GM19468 (cell line): Measurements from ENCODE around the gene ELMO1.

Source experiments
- ATAC-seq: cut with Tn5 transposase; IDR thresholded peaks from one replicate; pipeline ENCODE4 v1.9.1; 2021; ENCODE audit warnings: mild to moderate bottlenecking, moderate library complexity, moderate number of reproducible peaks; ENCODE audit not compliant: unreplicated experiment; ENCODE audit errors: extremely low read depth

Gene ELMO1

DNA sequence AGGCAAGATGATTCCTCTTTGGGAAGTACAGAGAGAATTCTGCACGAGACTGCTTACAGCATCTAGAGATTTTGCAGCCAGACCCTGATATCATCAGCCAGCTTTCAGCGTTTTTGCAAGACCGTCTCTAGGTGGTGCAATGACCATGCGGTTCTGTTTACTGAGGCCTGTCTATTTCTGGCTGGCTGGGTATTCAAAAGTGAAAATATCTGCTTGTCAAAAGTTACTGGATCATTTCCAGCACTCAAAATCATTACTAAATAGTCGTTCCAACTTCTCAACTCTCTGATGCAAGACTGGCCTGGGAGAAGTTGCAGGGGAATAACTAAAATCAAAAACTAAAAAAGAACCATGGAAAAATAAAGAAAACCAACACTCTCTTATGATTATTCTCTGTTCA, 240.1 kb downstream of the ELMO1 start:
- ATAC-seq = peak; percentile 72

DNA sequence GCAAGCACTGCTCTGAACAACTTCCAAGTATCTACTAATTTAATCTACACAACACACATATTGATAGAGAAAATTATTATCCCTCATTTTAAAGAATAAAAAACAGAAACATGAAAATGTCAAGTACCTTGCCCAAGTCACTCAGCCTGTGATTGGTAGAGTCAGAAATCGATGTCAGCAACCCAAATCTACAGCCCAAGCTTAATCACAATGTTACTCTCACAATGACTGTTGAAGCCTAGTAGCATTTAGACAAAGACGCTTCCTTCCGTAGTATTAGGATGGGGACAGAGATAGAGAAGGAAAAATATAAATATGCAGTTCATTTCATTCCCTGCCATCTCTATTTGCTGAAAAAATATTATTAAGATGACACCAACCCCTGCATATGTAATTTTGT, 242.5 kb downstream of the ELMO1 start:
- ATAC-seq = no peak

DNA sequence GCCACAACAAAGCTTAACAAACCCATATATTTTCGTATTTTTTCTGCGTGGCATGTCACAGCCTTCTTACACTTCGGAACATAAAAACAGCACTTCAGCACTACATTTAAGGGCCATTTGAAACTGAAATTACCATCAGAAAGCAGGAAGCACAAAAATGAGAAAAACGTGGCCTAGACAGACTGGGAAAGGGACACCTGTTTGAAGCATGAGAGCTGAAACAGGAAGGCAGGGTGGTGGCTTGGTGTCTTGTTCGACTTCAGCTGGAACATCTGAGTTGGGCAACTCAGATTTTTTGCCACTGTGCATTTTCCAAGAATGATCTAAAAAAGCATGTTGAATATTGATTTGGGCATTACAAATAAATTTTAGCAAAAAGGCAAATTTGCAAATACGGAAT, 243.2 kb downstream of the ELMO1 start:
- ATAC-seq = no peak

DNA sequence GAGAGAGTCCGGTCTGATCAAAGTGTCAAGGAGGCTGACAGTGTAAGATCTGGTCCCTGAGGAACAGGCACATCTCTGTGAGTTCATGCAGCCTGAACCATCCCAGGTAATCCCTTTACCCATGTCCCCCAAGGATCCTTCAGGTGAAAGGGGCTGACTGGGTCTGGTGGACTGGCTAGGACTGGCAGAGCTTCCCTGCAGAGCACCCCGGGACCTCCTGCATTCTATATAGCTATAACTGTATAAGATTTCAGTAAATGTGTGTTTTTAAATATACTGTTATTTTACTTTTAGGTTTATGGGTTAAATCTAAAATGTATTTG, 246.8 kb downstream of the ELMO1 start:
- no peak for ATAC-seq

DNA sequence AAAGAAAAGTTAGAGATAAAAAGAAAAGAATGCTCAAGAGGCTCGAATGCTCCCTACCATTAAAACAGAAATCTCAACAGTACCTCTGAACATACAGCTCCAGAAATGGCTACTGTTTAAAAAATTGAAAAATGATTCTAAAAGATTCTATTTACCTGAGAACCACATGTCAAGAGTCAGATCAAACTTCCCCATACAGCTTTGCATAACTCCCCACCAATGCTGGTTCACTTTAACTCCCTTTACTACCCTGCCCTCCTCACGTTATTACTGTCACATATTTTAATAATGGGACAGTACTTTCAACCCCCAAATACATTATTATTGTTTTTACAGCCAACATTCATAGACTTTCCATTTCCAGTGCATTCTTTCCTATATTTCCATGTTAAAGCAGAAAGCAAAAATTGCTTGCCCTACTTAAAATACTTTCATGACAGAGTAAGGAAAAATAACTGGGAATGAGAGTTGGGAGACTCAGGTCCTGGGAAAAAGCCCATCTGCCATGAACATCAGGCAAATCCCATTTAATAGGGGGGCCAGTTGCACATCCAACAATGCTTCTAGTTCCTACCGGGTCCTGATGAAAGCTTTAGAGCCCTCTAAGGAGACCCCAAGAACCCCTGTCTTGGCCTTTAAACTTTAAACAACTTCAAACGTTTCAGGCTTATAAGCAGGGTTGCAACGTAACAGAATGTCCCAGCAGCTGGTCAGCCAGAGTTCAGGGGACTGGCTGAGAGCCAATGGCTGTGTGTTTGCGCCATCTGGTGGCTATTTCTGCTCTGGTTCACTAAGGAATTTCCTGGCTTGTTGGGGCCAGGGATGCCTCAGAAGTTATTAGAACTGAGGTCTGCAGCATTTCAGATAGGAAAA, 247.4 kb downstream of the ELMO1 start:
- no peak for ATAC-seq

DNA sequence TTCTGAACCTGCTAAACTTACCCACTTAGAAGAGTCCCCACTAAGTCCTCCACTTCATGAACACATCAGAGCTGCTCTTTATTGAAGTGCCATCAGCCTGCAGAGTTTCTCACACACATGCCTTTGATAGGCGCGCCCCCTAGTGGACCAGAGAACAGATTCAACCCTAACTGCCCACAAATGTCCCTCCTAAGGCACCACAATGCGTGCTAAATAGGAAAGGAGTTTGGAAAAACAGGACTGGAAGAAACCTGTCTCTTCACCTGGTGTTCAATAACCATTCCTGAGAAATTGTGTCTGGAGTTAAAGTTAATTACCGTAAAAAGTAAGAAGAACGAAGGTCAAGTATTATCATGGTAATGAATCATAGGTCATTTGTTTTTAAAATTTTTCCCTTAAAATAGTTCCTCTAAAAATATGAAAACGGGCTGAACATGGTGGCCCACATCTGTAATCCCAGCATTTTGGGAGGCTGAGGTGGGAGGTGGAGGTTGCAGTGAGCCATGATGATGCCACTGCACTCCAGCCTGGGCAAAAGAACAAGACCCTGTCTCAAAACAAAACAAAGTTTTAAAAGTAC, 249.7 kb downstream of the ELMO1 start:
- no peak for ATAC-seq

DNA sequence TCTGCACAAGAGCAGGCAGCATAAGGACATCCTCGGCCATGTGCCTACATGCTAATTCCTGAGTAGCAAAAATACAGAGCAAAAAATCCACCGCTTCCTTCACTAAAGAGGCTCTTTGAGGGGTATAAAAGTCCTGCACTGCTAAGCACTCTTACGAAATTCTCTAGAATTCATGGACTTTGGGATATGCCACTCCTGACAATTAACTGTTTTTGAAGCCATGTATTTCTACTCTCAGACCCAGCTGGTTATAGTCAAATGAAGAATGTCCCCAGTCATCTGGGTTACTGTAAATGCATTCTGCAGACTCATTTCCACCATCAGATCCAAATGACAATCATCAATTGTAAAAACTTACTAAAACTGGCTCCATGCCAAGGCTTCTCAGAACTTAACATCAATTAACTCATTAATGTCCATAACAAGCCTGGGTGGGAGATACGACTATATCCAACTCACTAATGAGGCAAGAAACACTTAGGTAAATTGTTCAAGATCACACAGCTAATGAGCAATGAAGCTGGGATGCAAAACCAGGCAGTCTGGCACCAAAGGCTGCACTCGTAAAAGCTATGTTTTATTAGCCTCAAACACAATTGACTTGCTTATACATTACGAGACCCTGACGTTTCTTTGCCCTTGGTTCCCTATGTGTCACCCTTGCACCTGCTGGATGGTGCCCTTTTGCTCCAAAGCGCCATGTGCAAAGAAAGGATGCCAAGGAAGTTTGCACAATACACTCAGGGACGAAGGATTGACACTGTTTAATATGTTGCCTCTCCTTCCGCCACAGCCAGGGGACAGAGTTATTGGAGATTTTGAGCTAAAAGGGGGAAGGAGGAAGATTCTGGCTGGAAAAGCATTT, 250.4 kb downstream of the ELMO1 start:
- no peak for ATAC-seq

DNA sequence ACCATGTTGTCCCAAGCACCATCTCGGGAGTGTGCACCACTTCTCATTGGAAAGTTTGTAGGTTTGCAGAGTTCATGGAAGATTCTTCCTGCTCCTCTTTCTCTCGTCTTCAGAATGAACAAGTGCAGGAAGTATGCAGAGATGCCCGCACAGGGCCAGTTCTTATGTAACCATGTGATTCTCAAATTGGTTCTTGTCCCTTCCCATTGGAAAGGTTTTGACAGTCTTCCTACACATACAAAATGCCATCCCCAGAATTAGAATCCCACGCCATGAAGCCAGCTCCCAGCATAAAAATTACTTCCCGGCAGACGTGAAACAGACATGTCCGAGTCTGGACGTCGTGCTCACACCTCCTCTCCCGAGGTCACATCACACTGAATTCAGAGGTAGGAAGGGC, 251.6 kb downstream of the ELMO1 start:
- no peak for ATAC-seq

DNA sequence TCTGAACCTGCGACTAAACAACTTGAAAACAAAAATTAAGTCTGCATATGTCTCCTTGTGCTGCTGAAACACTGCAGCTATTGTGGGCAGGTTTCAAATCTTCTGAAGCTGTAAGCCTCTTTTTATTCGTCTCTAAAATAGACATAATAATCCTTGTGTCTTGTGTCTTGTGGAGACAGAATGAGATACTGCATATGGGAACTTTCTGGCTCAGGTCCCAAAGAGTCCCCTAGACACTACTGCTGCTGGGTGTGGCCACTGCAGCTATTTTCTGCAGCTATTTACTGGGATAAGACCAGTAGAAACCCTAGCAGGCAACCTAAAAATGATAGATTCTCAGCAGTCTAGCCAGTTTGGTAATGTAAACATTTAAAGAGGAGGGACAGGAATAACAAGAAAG, 252.0 kb downstream of the ELMO1 start:
- no peak for ATAC-seq

DNA sequence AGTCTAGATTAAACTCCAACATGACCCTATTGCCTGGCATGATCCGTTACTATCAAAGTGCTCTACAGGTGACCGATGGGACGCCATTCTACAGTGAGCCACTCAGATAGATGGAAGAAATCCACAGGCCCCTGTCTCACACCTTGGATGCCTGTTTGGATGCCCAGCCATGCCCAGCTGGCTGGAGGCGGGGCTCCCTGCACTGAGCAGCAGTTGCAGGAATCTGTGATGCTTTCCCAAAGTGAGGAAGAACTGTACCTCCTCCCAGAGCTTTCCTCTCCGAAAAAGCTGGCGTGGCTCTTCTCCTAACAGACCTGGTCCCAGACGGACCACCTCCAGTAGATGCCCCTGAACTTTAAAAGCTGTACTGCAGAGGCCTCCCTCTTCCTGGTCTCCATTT, 253.3 kb downstream of the ELMO1 start:
- no peak for ATAC-seq

DNA sequence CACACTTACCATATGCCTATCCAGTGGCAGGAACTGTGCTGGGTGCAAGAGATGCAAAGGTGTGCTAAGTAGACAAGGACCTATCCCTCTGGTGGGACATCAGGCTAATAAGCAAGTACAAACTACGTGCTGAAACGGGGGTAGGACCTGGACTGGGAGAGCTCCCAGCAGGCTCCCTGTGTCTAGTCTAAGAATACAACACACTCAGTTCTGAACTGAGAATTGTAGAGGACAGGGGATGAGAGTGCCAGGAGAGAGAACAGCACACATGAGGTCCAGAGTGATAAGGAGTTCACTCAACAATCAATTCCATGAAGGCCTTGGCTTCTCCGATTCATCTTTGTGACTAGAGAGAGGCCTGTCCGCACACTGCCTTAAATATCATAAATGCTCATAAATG, 253.7 kb downstream of the ELMO1 start:
- no peak for ATAC-seq

DNA sequence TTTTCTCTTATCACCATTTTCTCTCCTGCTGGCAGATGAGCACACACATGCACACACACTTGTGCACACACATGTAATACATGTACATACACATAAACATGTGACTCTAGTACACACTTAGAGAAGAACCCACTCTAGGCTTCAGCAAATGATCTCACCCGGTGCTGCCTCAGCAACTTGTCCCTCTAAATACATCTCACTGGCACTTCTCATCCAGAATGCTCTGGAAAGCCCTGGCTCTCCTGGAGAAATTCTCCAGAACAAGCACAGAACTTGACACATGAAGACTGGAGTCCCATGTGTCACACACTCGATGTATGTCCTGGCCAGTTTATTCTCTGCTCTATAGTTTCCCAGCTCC, 254.9 kb downstream of the ELMO1 start:
- ATAC-seq = no peak

DNA sequence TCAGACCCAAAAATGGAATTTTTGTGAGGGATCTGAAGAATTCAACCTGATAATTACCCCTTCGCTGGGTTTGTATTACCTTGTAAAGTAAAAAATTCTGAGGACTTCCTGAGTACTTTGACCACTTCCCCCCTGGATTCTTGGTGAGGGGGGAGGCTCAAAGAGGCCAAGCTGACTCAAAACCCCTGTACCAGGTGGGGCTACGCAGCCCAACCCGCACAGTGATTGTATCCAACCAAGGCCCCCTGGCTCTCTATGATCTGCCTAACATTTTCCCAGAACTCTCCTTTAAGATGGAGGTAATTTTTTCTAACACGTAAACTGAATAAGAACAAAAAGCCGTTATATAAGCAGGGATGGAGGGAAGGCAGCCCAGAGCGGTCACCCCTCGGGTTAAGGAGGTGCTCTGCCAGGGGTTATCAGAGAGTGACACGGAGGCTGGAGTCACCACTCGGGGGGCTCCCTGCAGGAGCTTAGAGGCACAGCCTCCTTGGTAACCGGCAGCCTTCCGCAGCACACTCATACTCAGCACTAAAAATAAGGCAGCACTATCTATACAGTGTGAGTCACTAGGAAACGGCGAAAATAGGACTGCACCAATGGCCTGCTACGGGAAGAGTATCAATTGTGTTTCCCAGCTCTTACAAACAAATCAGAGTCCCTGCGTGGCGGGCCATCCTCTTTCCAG, 255.4 kb downstream of the ELMO1 start:
- no peak for ATAC-seq

DNA sequence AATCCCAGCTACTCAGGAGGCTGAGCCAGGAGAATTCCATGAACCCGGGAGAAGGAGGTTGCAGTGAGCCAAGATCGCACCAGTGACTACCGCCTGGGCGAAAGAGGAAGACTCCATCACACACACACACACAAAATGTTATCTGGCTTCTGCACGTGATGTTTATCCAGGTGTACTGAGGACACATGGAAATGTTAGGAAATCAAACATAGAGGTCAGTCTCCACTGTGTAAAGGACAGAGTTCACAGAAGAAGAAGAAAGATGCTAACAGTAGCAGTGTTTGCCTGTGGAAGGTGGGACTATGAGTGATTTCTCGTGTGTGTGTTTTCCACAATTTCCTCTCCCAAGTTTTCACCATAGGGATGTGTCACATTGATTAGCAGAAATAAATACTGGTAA, 256.9 kb downstream of the ELMO1 start:
- no peak for ATAC-seq

DNA sequence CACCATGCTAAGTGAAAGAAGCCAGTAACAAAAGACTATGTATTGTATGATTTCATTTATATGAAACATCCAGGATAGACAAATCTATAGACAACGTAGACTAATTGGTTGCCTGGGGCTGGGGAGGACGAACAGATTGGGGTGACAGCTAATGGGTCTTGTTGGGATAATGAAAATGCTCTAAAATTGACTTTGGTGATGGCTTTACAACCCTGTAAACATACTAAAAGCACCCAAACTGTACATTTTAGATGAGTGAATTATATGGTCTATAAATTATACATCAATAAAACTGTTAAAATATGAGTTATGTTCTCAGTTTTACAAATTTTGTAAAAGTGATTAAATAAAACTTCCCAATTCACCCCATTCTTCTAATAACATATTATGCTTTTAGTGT, 261.5 kb downstream of the ELMO1 start:
- no peak for ATAC-seq

DNA sequence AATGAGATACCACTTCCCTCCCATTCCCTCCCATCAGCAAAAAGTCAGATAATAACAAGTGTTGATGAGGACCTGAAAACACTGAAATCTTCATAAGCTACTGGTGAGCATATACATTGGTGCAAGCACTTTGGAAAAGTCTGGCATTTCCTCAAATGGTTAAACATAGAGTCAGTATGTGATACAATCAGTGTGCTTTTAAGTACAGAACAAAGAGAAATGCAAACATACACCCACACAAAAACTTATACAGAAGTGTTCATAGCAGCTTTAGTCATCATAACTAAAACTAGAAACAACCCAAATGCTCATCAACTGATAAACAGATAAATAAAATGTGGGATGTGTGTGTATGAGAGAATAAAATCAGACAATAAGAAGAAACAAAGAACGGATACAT, 261.9 kb downstream of the ELMO1 start:
- ATAC-seq = no peak

DNA sequence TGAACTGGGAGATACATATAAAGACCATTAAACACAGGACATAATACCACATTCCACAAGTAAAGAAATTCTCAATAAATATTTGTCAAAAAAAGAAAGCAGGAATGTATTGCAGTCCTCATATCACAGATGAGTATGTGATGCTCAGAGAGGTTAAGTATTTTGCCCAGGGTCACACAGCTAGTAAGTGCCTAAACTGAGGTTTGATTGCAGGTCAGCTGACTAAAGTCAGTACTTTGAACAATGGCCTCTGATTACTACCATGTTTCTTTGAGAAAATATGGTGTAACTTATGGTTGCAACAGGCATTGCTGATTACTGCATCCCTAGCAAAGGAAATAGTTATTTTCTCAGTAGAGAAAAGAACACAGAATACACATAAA, 267.1 kb downstream of the ELMO1 start:
- ATAC-seq = no peak

DNA sequence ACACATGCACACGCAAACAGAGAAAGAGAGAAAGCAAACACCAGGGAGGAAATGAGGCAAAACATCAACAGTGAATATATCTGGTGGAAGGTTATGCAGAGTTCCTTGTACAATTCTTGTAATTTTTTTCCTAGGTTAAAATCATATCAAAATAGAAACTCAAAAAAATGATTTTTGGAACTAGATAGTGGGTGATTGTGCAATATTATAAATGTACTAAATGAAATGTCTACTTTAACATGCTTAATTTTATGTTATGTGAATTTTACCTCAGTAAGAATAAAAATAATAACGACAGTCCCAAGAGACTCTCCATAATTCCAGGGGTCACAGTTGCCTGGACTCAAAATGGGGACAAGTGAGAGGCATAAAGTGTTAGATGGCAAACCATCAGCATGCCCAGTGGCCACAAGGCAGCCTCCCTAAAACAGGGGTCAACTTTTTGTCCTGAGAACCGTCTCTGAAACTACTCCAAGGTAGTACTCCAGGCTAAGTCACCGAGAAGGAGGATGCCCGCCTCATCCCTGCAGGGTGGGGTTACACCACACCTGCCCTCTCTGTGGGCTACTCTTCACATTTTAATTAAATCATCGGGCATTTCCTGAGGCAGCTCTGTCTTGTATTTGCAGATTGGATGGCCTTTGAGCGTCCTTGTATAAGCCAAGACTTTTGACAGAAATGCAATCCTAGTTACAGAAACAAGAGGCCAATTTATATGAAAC, 267.7 kb downstream of the ELMO1 start:
- ATAC-seq = no peak

DNA sequence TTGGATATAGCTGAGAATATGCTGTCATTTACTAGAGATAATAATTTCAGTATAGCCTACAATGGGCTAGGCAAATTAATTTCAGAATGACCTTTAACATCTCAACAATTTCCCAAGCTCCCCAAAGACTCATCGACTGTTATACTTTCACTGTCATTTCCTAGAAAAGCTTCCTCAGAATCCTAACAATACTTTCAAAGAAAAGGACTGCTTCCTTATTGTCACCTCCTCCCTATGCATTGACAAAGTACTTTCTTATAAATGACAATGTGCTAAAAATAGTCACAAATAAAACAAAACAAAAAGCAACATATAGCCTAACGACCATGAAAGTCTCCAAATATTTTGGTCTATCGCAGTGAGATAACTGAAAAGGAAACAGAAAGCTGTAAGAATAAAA, 272.6 kb downstream of the ELMO1 start:
- no peak for ATAC-seq

DNA sequence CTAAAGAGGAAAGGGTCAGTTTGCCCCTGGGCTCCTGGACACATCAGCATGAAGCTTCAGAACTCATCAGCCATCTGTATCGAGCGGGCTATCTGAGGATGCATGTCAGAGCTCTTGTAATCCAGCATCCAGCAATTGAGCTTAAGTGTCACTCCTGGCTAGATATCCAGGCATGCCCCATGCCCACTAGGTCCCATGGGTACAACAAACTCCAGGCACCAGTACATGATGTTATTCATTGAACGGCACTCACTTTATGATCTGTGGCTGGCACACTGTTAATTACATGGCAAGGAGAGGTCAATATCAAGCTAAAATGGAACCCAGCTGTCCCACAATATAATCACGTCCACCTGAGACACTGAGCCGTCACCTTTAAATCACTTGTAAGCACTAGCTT, 274.2 kb downstream of the ELMO1 start:
- no peak for ATAC-seq
